Kidney epithelial cell (primary cell): ENCODE measurements around the gene EIF2S2. TPM values are rescaled to one million over a fixed set of nuclear protein-coding genes. Genes with fewer than 3 reads are reported as not detected.
"Not testable (repeated sequence)": the region's sequence is repeated elsewhere in the genome, so short reads cannot be mapped to it uniquely, and the experiment has no call there.

Experiments
- DNase-seq: peaks from one replicate; pipeline ENCODE4 v3.0.0-alpha.2; 2010; ENCODE audit warnings: low read depth
- H3K27me3 ChIP-seq: 2 replicates; pipeline ENCODE4 v1.6.0; 2011; ENCODE audit warnings: low read length; ENCODE audit not compliant: control insufficient read depth, insufficient read depth
- H3K36me3 ChIP-seq: 2 replicates; pipeline ENCODE4 v1.5.1; 2011; ENCODE audit warnings: low read length; ENCODE audit not compliant: control insufficient read depth, insufficient read depth
- H3K4me3 ChIP-seq: 2 replicates; pipeline ENCODE4 v1.5.1; 2011; ENCODE audit warnings: low read depth, mild to moderate bottlenecking, control low read depth, low read length
- total RNA-seq: library from RNA; depleted of rRNA; stranded (reverse); fragments of >200 nt; gene quantifications from 2 replicates; pipeline ENCODE4 v1.2.3, GENCODE V29; 2015
- TF ChIP-seq, protein P1 (sequence below): IDR thresholded peaks from 2 replicates; pipeline ENCODE4 v1.5.1; 2011; ENCODE audit warnings: mild to moderate bottlenecking, moderate library complexity, low read length, control low read depth, inconsistent platforms; ENCODE audit not compliant: insufficient read depth, poor library complexity, severe bottlenecking

EIF2S2 gene
- total RNA-seq, 1 donor from 2014 or later: 132 TPM

DNA sequence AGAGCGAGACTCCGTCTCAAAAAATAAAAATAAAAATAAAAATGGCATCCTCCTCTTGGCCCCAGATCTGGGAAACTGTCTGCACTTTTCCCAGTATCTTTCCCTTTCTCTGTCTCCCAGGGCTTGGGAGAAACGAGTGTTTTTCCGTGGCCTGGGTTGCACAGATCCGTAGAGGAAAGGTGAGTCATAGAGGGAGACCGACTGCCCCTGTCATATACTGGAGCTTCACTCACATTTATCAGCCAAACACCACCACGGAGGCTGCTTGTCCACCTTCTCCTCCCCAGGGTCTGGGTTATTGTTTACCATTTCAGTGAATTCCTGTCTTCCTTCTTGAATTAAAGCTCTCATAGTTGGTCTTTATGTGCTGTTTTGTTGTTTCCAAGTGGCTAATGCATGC lies 31.9 kb upstream of the EIF2S2 start:
- Histone ChIP-seq H3K36me3 (no peaks in the 10 kb centered on the region), H3K4me3 (no peak overlapping the region), H3K27me3 (no peaks in the 10 kb centered on the region)
- no peak for DNase-seq
- TF ChIP-seq, protein P1, sequence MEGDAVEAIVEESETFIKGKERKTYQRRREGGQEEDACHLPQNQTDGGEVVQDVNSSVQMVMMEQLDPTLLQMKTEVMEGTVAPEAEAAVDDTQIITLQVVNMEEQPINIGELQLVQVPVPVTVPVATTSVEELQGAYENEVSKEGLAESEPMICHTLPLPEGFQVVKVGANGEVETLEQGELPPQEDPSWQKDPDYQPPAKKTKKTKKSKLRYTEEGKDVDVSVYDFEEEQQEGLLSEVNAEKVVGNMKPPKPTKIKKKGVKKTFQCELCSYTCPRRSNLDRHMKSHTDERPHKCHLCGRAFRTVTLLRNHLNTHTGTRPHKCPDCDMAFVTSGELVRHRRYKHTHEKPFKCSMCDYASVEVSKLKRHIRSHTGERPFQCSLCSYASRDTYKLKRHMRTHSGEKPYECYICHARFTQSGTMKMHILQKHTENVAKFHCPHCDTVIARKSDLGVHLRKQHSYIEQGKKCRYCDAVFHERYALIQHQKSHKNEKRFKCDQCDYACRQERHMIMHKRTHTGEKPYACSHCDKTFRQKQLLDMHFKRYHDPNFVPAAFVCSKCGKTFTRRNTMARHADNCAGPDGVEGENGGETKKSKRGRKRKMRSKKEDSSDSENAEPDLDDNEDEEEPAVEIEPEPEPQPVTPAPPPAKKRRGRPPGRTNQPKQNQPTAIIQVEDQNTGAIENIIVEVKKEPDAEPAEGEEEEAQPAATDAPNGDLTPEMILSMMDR: no peak

DNA sequence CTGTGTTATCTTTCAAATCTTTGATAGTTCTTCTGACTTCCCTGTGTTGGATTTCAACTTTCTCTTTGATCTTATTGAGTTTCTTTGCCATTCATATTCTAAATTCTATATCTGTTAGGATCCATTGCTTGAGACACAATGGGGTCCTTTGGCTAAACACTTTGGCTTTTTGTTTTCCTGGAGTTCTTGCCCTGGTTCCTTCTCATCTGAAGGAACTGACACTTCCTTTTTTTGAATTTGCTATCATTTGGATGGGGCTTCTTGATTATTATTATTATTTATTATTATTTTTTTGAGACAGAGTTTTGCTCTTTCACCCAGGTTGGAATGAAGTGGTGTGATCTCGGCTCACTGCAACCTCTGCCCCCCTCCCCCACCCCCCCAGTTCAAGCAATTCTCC lies 30.1 kb upstream of the EIF2S2 start:
- DNase-seq: no peak
- no peak overlapping the region for H3K4me3 ChIP-seq
- TF ChIP-seq, protein P1: no peak
- no peaks in the 10 kb centered on the region for H3K27me3 ChIP-seq
- H3K36me3 ChIP-seq: no peaks in the 10 kb centered on the region

DNA sequence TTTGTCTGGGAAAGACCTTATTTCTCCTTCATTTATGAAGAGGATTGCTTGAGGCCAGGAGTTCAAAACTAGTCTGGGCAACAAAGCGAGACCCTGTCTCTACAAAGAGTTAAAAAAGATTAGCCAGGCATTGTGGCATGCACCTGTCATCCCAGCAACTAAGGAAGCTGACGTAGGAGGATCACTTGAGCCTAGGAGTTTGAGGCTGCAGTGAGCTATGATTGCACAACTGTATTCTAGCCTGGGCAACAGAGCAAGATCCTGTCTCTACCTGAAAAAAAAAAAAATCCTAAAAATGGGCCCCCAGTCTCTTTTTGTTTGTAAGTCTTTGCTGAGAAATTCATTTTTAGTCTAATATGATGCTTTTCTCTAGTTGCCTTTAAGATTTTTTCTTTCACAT lies 29.2 kb upstream of the EIF2S2 start:
- Histone ChIP-seq H3K36me3 (no peaks in the 10 kb centered on the region), H3K27me3 (no peaks in the 10 kb centered on the region), H3K4me3 (no peak overlapping the region)
- DNase-seq: no peak
- TF ChIP-seq, protein P1: no peak

DNA sequence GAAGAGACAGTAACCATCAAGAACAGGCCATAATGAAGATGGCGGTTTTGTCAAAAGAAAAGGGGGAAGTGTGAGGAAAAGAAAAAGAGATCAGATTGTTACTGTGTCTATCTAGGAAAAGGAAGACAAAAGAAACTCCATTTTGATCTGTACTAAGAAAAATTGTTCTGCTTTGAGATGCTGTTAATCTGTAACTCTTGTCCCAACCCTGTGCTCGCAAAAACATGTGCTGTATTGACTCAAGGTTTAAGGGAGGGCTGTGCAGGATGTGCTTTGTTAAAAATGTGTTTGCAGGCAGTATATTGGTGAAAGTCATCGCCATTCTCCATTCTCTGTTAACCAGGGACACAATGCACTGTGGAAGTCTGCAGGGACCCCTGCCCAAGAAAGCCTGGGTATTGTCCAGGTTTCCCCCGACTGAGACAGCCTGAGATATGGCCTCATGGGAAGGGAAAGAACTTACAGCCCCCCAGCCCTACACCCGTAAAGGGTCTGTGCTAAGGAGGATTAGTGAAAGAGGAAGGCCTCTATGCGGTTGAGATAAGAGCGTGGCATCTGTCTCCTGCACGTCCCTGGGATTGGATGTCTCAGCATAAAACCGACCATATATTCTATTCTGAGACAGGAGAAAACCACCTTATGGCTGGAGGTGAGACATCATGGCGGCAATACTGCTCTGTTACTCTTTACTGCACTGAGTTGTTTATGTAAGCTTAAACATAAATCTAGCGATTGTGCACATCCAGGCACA lies 23.7 kb upstream of the EIF2S2 start:
- DNase-seq, H3K27me3 ChIP-seq, H3K4me3 ChIP-seq, H3K36me3 ChIP-seq: not testable (repeated sequence)

DNA sequence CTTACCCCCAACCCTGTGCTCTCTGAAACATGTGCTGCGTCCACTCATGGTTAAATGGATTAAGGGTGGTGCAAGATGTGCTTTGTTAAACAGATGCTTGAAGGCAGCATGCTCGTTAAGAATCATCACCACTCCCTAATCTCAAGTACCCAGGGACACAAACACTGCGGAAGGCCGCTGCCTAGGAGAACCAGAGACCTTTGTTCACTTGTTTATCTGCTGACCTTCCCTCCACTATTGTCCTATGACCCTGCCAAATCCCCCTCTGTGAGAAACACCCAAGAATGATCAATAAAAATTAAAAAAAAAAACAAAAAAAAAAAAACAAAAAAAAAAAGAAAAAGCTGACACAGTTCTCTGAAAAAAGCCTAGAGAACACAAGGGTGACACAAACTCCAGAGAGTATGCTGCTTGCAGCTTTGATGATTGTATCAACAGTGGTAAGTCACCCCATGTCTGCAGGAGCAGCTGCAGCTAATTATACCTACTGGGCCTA lies 21.4 kb upstream of the EIF2S2 start:
- not testable (repeated sequence) for H3K4me3 ChIP-seq, H3K27me3 ChIP-seq, H3K36me3 ChIP-seq, DNase-seq

DNA sequence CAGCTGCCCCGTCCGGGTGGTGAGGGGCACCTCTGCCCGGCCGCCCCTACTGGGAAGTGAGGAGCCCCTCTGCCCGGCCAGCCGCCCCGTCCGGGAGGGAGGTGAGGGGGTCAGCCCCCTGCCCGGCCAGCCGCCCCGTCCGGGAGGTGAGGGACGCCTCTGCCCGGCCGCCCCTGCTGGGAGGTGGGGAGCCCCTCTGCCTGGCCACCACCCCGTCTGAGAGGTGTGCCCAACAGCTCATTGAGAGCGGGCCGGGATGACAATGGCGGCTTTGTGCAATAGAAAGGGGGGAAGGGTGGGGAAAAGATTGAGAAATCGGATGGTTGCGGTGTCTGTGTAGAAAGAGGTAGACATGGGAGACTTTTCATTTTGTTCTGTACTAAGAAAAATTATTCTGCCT lies 20.9 kb upstream of the EIF2S2 start:
- H3K4me3 ChIP-seq, H3K36me3 ChIP-seq, H3K27me3 ChIP-seq, DNase-seq: not testable (repeated sequence)

DNA sequence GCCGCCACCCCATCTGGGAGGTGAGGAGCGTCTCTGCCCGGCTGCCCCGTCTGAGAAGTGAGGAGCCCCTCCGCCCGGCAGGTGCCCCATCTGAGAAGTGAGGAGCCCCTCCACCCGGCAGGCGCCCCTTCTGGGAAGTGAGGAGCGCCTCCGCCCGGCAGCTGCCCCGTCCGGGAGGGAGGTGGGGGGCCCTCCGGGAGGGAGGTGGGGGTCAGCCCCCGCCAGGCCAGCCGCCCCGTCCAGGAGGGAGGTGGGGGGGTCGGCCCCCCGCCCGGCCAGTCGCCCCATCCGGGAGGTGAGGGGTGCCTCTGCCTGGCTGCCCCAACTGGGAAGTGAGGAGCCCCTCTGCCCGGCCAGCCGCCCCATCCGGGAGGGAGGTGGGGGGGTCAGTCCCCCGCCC lies 20.4 kb upstream of the EIF2S2 start:
- not testable (repeated sequence) for H3K4me3 ChIP-seq, H3K27me3 ChIP-seq, DNase-seq, H3K36me3 ChIP-seq

DNA sequence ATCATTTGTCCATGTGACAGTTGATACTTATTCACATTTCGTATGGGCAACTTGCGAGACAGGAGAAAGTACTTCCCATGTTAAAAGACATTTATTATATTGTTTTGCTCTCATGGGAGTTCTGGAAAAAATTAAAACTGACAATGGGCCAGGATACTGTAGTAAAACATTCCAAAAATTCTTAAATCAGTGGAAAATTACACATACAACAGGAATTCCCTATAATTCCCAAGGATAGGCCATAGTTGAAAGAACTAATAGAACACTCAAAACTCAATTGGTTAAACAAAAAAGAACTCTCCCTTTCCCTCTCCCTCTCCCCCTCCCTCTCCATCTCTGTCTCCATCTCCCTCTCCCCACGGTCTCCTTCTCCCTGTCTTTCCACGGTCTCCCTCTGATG lies 19.4 kb upstream of the EIF2S2 start:
- DNase-seq: no peak
- TF ChIP-seq, protein P1: no peak
- Histone ChIP-seq H3K36me3 (no peaks in the 10 kb centered on the region), H3K27me3 (no peaks in the 10 kb centered on the region), H3K4me3 (no peak overlapping the region)
